GM18502 (cell line): ENCODE measurements around the gene M1AP.

ENCODE experiments used
- ATAC-seq: cut with Tn5 transposase; IDR thresholded peaks from one replicate; pipeline ENCODE4 v1.9.1; 2021; ENCODE audit warnings: mild to moderate bottlenecking; ENCODE audit not compliant: unreplicated experiment, poor library complexity

M1AP gene

GRCh38 chr2:74599676-74600075 is 48.5 kb downstream of the M1AP start:
- ATAC-seq, result no peak

- no peak for ATAC-seq
These were observed 50.7 kb downstream of the M1AP start for GRCh38 chr2:74597410-74597809.

- ATAC-seq, result no peak
These were observed 51.5 kb downstream of the M1AP start for GRCh38 chr2:74596584-74596983.

GRCh38 chr2:74593826-74594772 is 54.0 kb downstream of the M1AP start:
- ATAC-seq, result no peak

- ATAC-seq, result no peak
These were observed 59.5 kb downstream of the M1AP start for GRCh38 chr2:74588664-74589063.

- ATAC-seq, result peak; percentile 59
These were observed 60.4 kb downstream of the M1AP start for GRCh38 chr2:74587664-74588277.

GRCh38 chr2:74585406-74586185 is 62.5 kb downstream of the M1AP start:
- ATAC-seq, result no peak

- ATAC-seq, result peak; percentile 67
These were observed 64.0 kb downstream of the M1AP start for GRCh38 chr2:74584088-74584645.

- ATAC-seq, result no peak
These were observed 64.6 kb downstream of the M1AP start for GRCh38 chr2:74583504-74583903.

- ATAC-seq, result no peak
These were observed 65.9 kb downstream of the M1AP start for GRCh38 chr2:74582184-74582583.

GRCh38 chr2:74581463-74581862 is 66.7 kb downstream of the M1AP start:
- ATAC-seq, result no peak

GRCh38 chr2:74578408-74578807 is 69.7 kb downstream of the M1AP start:
- peak; percentile 56 for ATAC-seq

- peak; percentile 56 for ATAC-seq
These were observed 70.7 kb downstream of the M1AP start for GRCh38 chr2:74577448-74577847.

GRCh38 chr2:74576863-74577229 is 71.3 kb downstream of the M1AP start:
- ATAC-seq, result peak; percentile 16

- no peak for ATAC-seq
These were observed 71.8 kb downstream of the M1AP start for GRCh38 chr2:74576211-74576862.

- ATAC-seq, result no peak
These were observed 72.8 kb downstream of the M1AP start for GRCh38 chr2:74575320-74575719.

- ATAC-seq, result peak; percentile 36
These were observed 74.2 kb downstream of the M1AP start for GRCh38 chr2:74573747-74574562.

- no peak for ATAC-seq
These were observed 75.8 kb downstream of the M1AP start for GRCh38 chr2:74572178-74572925.

GRCh38 chr2:74571058-74571457 is 77.1 kb downstream of the M1AP start:
- peak; percentile 73 for ATAC-seq
